Transverse colon (tissue), 4 donors: ENCODE data around the gene CERT1. TPM values are rescaled to one million over a fixed set of nuclear protein-coding genes. Genes with fewer than 3 reads are reported as not detected.

Experiments used
- DNase-seq: peaks from one replicate; pipeline ENCODE4 v3.0.0-alpha.2; 2019
- H3K27ac ChIP-seq, 4 donors: fragments of 200-600 bp; sonication (generic); 2 replicates each; pipeline ENCODE4 v1.5.1; 2016 to 2018; ENCODE audit warnings: inconsistent platforms in 4 of 4
- H3K27me3 ChIP-seq: fragments of 200-600 bp; sonication (generic); 2 replicates; pipeline ENCODE4 v1.5.1; 2017; ENCODE audit warnings: inconsistent platforms
- H3K36me3 ChIP-seq, 4 donors: fragments of 200-600 bp; sonication (generic); 2 replicates each; pipeline ENCODE4 v1.5.1; 2017 to 2019; ENCODE audit warnings: inconsistent platforms in 4 of 4
- H3K4me1 ChIP-seq, 4 donors: fragments of 200-600 bp; sonication (generic); 2 replicates each; pipeline ENCODE4 v1.5.1; 2017 to 2020; ENCODE audit warnings: inconsistent platforms in 4 of 4
- H3K4me3 ChIP-seq, 4 donors: fragments of 200-600 bp; sonication (generic); 1 replicate in 1 of 4; 2 replicates in 3 of 4; pipeline versions ENCODE4 v1.5.1 to v1.6.1; 2017 to 2019; ENCODE audit warnings: inconsistent platforms in 4 of 4
- H3K9me3 ChIP-seq, 2 donors: fragments of 200-600 bp; sonication (generic); 2 replicates each; pipeline ENCODE4 v1.5.1; 2017 to 2019; ENCODE audit warnings: inconsistent platforms in 2 of 2
- CTCF ChIP-seq, 5 experiments: fragments of 200-600 bp in 3 of 5; fragments of 450-650 bp in 2 of 5; sonication (generic) in 3 of 5; IDR thresholded peaks; 1 replicate in 2 of 5; 2 replicates in 3 of 5; pipeline ENCODE4 v1.5.1; 2016 to 2017; ENCODE audit warnings: antibody characterized with exemption in 5 of 5, inconsistent platforms in 3 of 5, mild to moderate bottlenecking in 2 of 5, moderate library complexity in 1 of 5
- EP300 ChIP-seq: sonication (generic); formaldehyde crosslinking; IDR thresholded peaks from one replicate; pipeline ENCODE4 v1.6.1; 2017; ENCODE audit warnings: antibody characterized with exemption, low read depth
- POLR2A ChIP-seq: fragments of 450-650 bp; IDR thresholded peaks from one replicate; pipeline ENCODE4 v1.6.1; 2016; ENCODE audit warnings: antibody characterized with exemption, mild to moderate bottlenecking, moderate library complexity
- POLR2AphosphoS5 ChIP-seq, 3 donors: sonication (generic); formaldehyde crosslinking; IDR thresholded peaks; one replicate each; pipeline ENCODE4 v1.6.1; 2016; ENCODE audit warnings: antibody characterized with exemption in 3 of 3
- WGBS, 2 donors: methylation state at CpG; one replicate each; pipeline ENCODE4 v1.1.5; 2018; ENCODE audit warnings: low coverage in 1 of 2; 5-methylcytosine and 5-hydroxymethylcytosine counted together
- in situ Hi-C, 4 donors: fragments of 200-750 bp; cut with MboI; loops; one replicate each; pipeline versions ENCODE4 v1.15.0 to v1.15.1; 2017; ENCODE audit warnings: low sequenced_read_pairs in 3 of 4, low pct_ligation_motif_present in 1 of 4, low pct_unique_long_range_greater_than_20kb in 1 of 4
- intact Hi-C: fragments of 100-400 bp; cut with DNase I; formaldehyde crosslinking; loops from one replicate; pipeline ENCODE4 v1.15.1; 2023; ENCODE audit warnings: low total_unique reads
- total RNA-seq, 4 donors: library from RNA; depleted of rRNA; stranded (reverse); fragments of >200 nt; gene quantifications; one replicate each; pipeline ENCODE4 v1.1.0, GENCODE V29; 2016

The CERT1 gene
- total RNA-seq, 4 donors from 2014 or later = 33.2 to 59.5 (median 39.4) TPM

- no peak for TF ChIP-seq POLR2A
- no peak for TF ChIP-seq EP300
- no peak for TF ChIP-seq POLR2AphosphoS5 (IDR thresholded peaks at IDR 0.05)
- no peak for TF ChIP-seq CTCF (IDR thresholded peaks at IDR 0.05)
- 96 to 100% methylated on average over 1 to 2 of the region's 2 CpGs for WGBS, 2 donors
- Histone ChIP-seq H3K27ac (no peak overlapping the region), H3K9me3 (peaks cover under 1 to 2% of the 10 kb centered on the region in 2 donors), H3K36me3 (peaks cover 0 to under 1% (median 0%) of the 10 kb centered on the region in 4 donors), H3K27me3 (no peaks in the 10 kb centered on the region), H3K4me1 (peaks cover 0 to 12% (median 7%) of the 10 kb centered on the region in 4 donors), H3K4me3 (no peak overlapping the region)
- DNase-seq = no peak
- in situ Hi-C loops (no loop called here), intact Hi-C loops (no loop called here)
Measured at GRCh38 chr5:75463726-75464125, 47.7 kb downstream of the CERT1 start.

- Histone ChIP-seq H3K36me3 (peaks cover 0 to 7% (median 0%) of the 10 kb centered on the region in 4 donors), H3K4me3 (no peak overlapping the region), H3K27me3 (no peaks in the 10 kb centered on the region), H3K27ac (no peak overlapping the region), H3K4me1 (peaks cover 0 to 12% (median 7%) of the 10 kb centered on the region in 4 donors), H3K9me3 (no peaks in the 10 kb centered on the region)
- 40 to 55% methylated on average over 1 of the region's 1 CpG for WGBS, 2 donors
- TF ChIP-seq POLR2A (no peak), CTCF (IDR thresholded peaks at IDR 0.05) (no peak), EP300 (no peak), POLR2AphosphoS5 (IDR thresholded peaks at IDR 0.05) (no peak)
- intact Hi-C loops (no loop called here), in situ Hi-C loops (no loop called here)
- no peak for DNase-seq
Measured at GRCh38 chr5:75461679-75462078, 49.8 kb downstream of the CERT1 start.

- 71 to 72% methylated on average over 7 to 8 of the region's 8 CpGs for WGBS, 2 donors
- Histone ChIP-seq H3K27ac (no peak overlapping the region), H3K4me3 (no peak overlapping the region), H3K4me1 (peaks cover 0 to 12% (median 7%) of the 10 kb centered on the region in 4 donors), H3K27me3 (no peaks in the 10 kb centered on the region), H3K9me3 (no peaks in the 10 kb centered on the region), H3K36me3 (peaks cover 0 to 7% (median 0%) of the 10 kb centered on the region in 4 donors)
- TF ChIP-seq CTCF (IDR thresholded peaks at IDR 0.05) (no peak), POLR2AphosphoS5 (IDR thresholded peaks at IDR 0.05) (no peak), EP300 (no peak), POLR2A (no peak)
- in situ Hi-C loops = no loop called here
- no peak for DNase-seq
- intact Hi-C loops = no loop called here
Measured at GRCh38 chr5:75460942-75461610, 50.4 kb downstream of the CERT1 start.

GRCh38 chr5:75460532-75460931 is 50.9 kb downstream of the CERT1 start:
- Histone ChIP-seq H3K27ac (no peak overlapping the region), H3K27me3 (no peaks in the 10 kb centered on the region), H3K4me3 (no peak overlapping the region), H3K4me1 (peaks cover 0 to 12% (median 7%) of the 10 kb centered on the region in 4 donors), H3K36me3 (peaks cover 0 to 7% (median 0%) of the 10 kb centered on the region in 4 donors), H3K9me3 (no peaks in the 10 kb centered on the region)
- DNase-seq = no peak
- intact Hi-C loops = no loop called here
- 46 to 50% methylated on average over 2 of the region's 2 CpGs for WGBS, 2 donors
- in situ Hi-C loops = no loop called here
- no peak for TF ChIP-seq POLR2AphosphoS5 (IDR thresholded peaks at IDR 0.05)
- TF ChIP-seq POLR2A = no peak
